SW 1271 (cell line): ENCODE measurements around the gene RNU6-9.

ENCODE experiments used
- DNase-seq, 2 experiments: peaks; one replicate each; lab custom pipeline; 2025; lab: John Stamatoyannopoulos, UW

Gene RNU6-9

DNA sequence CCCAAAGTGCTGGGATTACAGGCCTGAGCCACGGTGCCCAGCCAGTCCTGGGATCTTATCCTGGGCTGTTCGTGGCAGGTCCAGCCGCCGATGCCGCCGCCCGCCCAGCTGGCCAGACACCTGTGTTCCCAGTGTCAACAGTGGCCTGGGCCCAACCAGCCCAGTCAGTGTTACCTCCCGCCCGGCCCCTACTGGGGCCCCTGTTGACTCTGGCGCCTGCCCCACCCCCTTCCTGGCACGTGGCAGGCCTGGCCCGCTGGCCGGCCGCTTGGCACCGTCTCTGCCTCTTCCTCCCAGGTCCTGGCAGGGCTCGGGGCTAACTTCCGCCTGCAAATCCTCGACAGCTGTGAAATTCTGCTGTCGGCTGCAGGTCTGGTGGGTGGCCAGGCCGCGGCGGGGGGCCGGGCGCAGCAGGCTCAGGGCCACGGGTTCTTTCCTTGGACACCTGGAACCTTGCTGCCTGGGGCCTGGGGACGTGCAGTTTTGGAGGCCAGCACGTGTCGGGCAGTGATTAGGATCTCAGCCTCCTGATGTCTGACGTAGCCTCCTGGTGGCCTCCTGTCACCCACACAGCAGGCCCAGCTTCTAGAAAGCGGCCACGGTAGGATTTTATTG lies 41.7 kb downstream of the RNU6-9 start:
- no peak for DNase-seq

DNA sequence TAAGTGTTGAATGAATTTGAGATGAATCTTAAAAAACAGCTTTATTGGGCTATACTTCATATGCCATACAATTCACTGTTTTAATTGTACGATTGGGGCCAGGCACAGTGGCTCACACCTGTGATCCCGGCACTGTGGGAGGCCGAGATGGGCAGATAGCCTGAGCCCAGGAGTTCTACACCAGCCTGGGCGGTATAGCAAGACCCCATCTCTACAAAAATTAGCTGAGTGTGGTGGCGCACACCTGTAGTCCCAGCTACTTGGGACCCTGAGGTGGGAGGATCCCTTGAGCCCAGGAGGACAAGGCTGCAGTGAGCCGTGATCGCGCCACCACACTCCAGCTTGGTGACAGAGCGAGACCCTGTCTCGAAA lies 42.9 kb downstream of the RNU6-9 start:
- no peak for DNase-seq

DNA sequence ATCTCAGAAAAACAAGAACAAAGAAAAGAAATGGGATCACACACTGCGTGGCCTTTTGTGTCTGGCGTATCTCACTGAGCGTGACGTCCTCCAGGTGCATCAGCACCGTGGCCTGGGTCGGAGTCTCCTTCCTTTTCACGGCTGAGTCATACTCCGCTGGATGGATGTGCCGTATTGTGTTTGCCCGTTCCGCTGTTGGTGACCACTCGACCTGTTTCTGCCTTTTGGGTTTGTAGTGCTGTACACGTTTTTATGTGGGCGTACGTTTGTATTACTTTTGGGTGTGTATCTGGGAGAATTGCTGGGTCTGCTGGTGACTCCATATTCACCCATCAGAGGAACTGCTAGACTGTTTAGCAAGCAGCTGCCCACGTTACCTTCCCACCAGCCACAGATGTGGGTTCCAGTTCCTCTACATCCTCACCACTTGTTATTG lies 44.0 kb downstream of the RNU6-9 start:
- no peak for DNase-seq

- DNase-seq, result no peak
These were observed 45.1 kb downstream of the RNU6-9 start for GRCh38 chr19:938233-938923.

DNA sequence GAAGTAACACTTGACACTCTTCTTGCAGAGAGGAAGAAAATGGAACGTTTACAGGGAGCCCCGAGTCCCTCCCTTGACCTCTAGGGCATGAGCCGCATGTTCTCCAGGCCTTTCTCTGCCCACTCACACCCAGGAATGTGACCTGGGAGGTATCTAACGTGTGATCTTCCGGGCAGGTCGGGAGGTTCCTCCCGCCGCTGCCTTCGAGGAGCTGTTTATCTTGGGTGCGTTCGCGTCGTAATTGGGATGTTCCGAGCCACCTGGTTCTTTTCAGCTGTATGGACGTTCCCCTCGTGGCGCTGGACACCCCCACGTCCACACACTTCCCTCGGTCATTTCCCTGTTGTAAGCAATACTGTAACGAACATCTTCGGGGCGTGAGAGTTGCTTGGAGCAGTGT lies 46.2 kb downstream of the RNU6-9 start:
- DNase-seq, result no peak

GRCh38 chr19:939922-940321 lies 46.6 kb downstream of the RNU6-9 start:
- no peak for DNase-seq

DNA sequence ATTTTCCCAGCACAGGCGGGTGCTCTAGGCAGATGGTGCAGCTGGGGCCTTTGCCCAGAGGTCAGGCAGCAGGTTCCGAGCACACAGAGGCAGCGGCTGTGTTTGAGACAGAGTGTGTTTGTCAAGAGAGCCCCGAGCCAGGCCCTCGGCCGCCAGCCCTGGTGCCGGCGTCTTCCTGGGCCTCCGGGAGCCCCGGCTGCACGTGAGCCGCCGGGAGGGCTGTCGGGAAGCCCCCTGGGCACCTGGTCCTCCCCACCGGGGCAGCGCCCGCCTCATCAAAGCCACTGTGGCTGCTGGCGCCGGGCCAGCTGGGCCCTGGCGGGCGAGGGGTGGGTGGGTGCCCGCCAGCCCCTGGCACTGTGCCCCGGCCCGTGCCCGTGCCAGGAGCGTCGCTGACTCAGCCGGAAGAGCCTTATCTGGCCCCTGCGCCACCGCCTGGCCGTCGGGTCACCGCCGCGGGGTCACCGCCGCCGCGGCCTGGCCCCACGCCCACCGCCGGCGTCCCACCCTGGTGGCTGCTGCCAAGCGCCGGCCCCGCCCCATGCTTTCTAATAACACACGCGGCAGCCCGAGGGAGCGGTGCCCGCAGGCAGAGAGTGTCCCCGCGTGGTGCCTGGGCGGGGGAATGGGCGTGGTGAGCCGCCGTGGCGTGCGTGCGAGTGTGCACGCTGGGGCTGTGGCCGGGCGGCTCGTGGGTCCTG lies 47.5 kb downstream of the RNU6-9 start:
- peak; percentile 45 to 75 for DNase-seq

DNA sequence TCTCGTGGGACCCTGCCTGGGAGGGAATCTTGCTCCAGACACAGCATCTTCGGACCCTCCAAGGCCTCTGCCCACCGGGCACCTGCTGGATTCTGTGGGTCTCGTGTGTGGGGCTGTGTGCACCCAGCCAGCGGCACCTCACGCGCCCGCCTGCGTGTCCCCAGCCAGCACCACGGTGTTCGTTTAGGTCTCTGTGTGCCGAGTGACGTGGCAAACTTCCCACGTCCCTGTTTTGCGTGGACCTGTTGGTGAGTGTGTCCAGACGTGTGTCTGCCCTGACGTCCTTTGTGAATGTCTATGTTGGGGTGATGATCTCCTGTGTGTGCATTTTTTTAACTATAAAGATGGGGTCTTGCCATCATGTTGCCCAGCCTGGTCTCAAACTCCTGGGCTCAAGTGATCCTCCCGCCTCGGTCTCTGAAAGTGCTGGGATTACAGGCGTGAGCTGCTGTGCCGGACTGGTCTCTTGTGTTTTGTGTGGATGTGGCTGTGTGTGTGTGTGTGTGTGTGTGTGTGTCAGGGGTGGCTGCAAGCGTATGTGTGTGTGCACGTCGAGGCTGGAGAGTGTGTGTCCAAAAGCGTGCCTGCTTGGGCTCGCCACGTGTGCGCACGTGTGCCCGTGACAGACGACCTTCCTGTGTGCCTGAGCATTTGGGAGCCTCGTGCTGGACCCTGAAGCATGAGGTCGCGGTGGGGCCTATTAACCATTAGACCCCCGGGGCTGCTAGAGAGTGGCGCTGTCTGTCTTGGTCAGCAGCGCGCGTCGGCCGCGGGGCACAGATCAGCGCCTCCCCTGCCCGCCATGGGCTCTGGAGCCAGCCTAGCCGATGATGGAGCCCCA lies 48.2 kb downstream of the RNU6-9 start:
- DNase-seq, result no peak

- DNase-seq, result no peak
These were observed 48.9 kb downstream of the RNU6-9 start for GRCh38 chr19:942133-942645.
